Stimulated activated CD4-positive, alpha-beta T cell treated with anti-CD3 and anti-CD28 coated beads, TNF-alpha, amount 100 ng/mL, for 4 hours (primary cell): ENCODE measurements around the gene ITFG1.
"Not testable (repeated sequence)": the region's sequence is repeated elsewhere in the genome, so short reads cannot be mapped to it uniquely, and the experiment has no call there.

Source experiments
- DNase-seq, 3 experiments: peaks; one replicate each; pipeline ENCODE4 v3.0.0-alpha.2; 2020; ENCODE audit warnings: low read depth in 3 of 3

Gene ITFG1

GRCh38 chr16:47241061-47241460 is 219.8 kb downstream of the ITFG1 start:
- no peak for DNase-seq

- DNase-seq: no peak
Observed at GRCh38 chr16:47236716-47237115, 224.1 kb downstream of the ITFG1 start.

DNA sequence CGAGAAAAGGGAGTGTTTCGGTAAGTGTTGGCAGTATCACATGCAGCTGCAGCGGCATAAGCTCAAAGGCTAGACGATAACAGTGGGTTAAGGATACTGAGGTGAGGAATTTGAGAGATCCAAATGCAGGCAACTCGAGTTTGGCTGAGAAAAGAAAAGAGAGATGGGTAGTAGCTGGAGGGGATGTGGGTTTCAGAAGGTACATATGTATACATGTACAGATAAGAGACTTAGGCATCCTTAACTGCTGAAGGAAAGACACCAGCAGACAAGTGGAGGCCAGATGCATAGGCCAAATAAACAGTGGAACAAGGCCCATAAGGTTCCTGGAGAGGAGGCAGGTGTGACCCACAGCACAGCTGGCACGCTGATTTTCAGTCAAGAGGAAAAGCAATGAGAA is 230.6 kb downstream of the ITFG1 start:
- no peak for DNase-seq

DNA sequence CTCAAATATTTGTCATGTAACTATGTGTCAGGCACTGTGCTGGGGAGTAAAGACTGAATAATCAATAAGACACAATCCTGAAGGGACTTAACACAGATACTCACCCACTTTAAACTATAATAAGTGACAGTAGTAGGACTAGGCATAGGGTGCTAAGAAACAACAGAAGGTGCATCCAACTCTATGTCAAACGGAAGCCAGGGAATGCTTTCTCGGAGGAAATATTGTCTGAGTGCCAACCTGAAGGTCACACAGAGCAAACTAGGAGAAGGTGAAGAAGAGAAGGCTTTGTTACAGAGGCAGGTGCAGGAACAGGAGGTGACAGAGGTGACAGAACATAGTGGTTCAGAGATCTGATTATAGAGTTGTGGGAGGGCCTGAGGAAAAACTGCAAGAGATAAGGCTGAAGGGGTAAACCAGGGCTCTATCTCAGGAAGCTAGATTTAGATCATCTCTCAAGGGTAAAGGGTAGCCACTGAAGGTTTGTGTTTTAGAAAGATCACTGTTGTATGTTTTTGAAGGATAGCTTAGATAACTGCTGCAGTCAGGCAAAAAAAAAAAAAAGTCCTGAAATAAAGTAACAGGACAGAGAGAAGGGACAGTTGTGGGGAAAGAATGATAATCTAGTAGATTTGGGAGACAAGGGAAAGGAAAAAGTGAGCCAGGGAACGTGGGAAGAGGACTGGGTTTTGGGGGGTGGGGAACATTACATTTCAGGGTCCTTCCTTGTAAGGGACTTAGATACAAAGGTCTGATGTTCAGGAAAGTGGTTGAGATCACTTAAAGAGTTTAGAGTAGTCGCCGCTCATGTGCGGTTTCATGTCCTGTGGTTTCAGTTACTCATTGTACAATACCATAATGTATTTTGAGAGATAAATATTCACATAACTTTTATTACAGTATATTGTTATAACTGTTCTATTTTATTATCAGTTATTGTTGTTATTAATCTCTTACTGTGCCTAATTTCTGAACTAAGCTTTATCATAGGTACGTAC is 231.5 kb downstream of the ITFG1 start:
- DNase-seq: no peak

DNA sequence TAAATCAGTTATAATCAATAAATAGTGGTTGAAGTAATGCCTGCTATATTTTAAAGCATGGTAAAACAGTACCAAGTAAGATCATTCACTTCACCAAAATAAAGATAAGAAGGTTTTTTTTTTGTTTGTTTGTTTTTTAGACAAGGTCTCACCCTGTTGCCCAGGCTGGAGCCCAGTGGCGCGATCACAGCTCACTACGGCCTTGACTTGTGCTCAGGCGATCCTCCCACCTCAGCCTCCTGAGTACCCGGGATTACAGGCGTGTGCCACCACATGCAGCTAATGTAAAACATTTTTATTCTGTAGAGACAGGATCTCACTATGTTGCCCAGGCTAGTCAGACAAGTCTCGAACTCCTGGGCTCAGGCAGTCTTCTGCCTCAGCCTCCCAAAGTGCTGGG is 232.6 kb downstream of the ITFG1 start:
- no peak for DNase-seq

DNA sequence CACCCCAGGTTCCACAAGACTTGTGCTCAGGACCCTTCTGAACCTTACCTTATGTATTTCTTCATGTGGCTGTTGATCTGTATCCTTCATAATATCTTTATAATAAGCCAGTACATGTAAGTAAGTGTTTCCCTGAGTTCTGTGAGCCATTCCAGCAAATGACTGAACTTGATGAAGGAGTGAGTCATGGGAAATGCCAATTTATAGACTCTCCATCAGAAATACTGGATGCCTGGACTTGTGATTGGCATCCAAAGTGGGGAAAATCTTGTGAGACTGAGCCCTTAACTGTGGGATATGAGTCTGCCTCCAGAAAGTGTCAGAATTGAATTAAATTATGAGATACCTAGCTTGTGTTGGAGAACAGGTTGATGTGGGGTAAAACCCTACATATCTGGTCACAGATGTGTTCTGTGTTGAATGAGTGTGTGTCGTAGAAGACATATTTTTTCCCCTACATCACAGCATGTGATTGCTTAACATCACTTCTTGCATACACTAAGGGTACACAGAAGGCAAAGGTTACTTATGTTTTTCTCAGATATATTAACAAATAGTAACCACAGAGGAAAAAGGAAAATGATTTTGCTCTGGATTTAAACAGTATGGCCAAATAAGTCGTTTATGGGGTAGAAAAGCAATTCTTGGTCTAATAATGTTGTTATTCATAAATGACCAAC is 247.0 kb downstream of the ITFG1 start:
- DNase-seq: no peak

DNA sequence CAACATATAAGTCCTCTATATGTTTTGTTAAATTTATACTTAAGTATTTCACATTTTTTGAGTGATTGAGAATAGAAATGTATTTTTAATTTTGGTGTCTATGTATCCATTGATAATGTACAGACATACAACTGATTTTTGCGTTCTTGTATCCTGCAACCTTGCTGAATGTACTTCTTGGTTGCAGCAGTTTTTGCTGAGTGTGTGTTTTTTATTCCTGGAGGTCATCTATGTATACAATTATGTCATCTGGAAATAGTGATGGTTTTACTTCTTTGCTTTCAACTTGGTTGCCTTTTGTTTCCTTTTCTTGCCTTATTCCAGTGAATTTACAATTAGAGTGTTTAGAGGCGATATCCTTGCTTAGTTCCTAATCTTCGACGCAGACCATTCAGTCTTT is 249.6 kb downstream of the ITFG1 start:
- no peak for DNase-seq

DNA sequence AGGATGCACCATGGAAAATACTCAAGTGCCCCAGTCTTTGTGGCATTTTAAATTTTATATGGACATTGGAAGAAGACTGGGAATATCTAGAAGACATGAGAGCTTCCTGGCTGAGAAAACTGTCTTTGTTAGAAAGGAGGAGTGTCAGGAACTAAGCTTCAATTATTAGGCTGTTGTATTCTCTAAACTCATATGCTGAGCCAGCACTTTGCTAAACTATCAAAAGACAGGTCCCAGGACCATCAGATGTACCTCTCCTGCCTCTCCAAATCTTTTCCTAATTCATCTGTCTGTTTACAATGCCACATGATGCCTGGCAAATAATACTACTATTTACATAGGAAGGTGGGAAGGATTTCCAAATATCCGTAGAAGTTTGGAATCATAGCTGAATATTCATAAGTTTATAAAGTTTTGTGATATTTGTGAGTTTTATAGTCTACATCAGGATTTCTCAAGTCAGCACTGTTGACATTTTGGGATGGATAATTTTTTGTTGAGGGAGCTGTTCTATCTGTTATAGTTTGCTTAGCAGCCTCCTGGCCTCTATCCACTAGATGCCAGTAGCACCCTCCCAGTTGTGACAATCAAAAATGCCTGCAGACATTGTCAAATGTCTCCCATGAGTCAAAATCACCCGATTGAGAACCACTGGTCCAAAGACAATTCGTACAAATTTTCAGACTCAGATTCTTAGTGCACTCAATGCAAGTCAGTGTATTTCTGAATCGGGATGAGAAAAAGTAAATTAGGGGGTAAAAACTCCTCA is 255.9 kb downstream of the ITFG1 start:
- no peak for DNase-seq

- DNase-seq: not testable (repeated sequence)
Observed at GRCh38 chr16:47203433-47203832, 257.4 kb downstream of the ITFG1 start.

- DNase-seq: no peak
Observed at GRCh38 chr16:47198180-47198575, 262.7 kb downstream of the ITFG1 start.

- DNase-seq: no peak
Observed at GRCh38 chr16:47197536-47198179, 263.2 kb downstream of the ITFG1 start.

DNA sequence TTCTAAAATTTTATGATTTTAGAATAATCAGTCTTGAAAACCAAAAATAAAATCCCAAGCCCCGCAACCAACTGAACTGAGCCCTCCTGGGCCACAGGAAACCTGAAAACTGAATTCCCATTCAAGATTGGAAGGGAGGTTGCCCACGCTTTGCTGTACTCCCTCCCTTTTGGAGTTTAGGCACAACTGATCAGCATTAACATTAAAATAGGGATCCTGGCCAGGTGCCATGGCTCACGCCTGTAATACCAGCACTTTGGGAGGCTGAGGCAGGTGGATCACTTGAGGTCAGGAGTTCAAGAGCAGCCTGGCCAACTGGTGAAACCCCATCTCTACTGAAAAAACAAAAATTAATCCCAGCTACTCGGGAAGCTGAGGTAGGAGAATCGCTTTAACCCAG is 264.4 kb downstream of the ITFG1 start:
- DNase-seq: no peak

DNA sequence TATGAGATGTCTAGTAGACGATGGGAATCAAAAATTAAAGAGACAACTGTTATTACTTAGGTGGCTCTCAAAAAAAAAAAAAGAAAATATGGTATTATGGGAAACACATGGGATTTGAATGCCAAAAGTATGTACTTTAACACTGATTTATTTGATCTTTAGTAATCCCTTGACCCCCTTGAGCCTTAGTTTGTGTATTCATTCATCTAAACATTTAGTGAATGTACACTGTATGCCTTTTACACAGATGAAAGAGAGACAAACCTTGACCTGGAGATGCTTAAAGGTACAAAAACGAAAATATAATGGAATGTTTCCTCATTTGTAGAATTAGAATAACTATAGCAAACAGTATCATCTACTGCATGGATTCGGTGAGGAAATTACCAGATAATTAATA is 278.5 kb downstream of the ITFG1 start:
- DNase-seq: no peak

DNA sequence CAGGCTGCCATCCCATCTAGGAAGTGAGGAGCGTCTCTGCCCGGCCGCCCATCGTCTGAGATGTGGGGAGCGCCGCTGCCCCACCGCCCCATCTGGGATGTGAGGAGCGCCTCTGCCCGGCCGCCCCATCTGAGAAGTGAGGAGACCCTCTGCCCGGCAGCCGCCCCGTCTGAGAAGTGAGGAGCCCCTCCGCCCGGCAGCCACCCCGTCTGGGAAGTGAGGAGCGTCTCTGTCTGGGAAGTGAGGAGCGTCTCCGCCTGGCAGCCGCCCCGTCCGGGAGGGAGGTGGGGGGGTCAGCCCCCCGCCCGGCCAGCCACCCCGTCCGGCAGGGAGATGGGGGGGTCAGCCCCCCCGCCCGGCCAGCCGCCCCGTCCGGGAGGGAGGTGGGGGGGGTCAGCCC is 279.8 kb downstream of the ITFG1 start:
- DNase-seq: not testable (repeated sequence)

DNA sequence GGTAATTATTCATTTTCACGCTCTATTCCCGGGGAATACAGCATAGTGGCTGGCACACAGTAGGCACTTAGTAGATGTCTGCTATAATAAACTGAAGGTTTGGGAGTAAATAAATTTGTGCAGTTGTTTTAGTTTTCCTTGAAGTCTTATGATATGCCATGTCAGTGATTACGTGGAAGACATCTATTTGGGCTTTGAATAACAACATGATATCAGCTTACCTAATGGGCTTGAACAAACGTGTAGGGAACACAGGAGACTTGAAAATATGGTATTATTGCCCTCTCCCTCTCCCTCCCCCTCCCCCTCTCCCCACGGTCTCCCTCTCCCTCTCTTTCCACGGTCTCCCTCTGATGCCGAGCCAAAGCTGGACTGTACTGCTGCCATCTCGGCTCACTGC is 280.8 kb downstream of the ITFG1 start:
- DNase-seq: no peak

DNA sequence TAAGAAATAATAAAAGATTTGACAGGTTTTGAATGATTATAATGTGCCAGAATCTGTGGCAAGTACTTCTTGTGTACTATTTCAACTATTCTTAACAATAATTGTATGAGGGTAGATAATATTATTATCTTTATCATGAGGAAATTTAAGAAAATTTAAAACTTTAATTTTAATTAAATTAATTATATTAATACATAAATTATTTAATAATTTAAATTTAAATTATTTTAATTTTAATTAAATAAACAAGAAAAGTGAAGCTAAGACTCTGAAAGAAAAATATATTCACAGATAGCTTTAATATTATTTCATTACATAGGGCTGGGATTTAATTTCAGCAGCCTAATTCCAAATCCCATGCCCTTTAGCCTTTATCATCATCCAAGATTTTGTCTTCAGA is 285.7 kb downstream of the ITFG1 start:
- no peak for DNase-seq

- DNase-seq: no peak
Observed at GRCh38 chr16:47162670-47163420, 298.0 kb downstream of the ITFG1 start.

DNA sequence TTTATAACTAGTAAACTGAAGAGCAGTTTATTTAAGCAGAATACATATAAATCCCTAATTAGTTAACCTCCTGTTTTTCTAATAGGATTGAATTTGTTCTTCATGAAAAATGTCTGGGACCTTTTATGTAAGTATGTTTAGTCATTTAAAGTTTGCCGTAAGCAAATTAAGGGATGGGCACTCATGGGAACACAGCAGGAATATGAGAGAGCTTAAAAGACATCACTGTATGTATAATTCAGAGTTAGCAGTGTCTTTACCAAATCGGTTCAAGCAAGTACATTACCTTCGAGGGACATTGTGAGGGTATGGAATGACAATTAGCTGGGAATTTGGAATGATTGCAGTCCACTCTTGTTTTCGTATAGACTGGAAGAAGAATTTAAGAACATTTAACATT is 299.4 kb downstream of the ITFG1 start:
- no peak for DNase-seq

DNA sequence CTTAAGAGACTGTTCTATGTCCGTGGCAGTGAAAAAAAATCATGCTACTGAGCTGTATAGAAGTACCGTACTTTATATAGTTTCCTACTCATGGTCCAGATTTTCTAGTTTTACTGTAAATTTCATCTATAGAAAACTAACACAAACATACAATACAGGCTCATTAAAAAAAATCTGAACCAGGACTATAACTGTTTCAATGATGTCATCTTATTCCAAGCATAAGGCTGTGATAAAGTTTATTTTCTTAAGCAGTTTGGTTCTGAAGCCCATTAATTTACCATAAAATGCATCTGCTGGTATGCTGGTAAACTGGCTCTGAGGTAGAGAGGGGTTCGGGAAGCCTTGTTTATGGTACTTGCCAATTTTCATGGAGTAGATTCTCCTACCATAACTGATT is 300.4 kb downstream of the ITFG1 start:
- DNase-seq: no peak

GRCh38 chr16:47158992-47159391 is 301.9 kb downstream of the ITFG1 start:
- DNase-seq: no peak

DNA sequence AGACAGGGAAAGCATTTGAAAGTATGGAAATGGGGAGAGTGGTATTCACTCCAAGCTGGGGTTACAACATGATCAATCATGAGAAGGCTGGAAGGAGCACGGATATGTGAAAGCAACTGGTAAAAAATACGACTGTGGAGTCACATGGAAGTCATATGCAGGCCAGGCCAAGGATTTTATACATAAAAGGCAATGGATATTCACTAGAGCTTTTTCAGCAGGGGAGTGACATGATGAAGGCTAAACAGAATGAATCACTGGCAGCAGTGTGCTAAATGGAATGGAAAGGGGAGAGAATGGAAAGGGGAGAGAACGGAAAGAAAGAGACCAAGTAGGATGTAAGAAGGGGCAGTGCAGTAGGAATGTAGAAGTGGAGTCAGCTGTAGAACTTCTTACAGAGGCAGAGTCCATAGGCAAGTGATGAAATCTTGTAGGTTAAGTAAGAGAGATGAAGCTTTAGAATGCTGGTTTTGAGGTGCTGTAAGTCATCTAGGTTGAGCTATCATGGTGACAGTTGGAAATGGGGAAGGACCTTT is 304.1 kb downstream of the ITFG1 start:
- DNase-seq: no peak
